Measurements from ENCODE around the gene CALR.

Gene CALR

DNA sequence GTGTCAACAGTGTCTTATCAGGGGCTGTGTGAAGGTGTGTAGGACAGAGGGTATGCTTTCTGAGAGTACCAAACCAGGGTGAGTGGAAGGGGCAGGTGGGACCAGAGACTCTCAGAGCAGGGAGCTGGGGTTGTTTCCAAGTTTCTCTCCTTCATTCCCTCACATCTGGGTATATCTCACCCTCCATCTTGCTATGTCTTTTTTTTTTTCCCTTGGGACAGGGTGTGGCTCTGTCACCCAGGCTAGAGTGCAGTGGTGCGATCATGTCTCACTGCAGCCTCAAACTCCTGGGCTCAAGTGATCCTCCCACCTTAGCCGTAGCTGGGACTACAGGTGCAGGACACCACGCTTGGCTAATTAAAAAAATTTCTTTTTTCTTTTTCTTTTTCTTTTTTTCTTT lies 41.6 kb downstream of the CALR start:
- DNase-seq (ENCODE audit: low spot score), result no peak

DNA sequence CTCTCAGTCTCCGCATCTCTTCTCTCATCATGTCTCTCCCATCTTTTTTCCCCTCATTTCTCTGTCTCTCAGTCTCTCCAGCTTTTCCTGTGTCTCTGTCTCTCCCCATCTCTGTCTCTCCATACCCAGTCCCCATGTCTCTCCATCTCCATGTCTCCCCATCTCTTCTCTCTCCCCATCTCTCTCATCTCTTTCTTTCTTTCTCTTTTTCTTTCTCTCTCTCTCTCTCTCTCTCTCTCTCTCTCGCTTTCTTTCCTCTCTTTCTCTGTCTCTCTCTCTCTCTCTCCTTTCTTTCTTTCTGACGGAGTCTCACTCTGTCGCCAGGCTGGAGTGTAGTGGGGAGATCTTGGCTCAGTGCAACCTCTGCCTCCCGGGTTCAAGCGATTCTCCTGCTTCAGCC lies 44.2 kb downstream of the CALR start:
- DNase-seq (ENCODE audit: low spot score), result no peak

DNA sequence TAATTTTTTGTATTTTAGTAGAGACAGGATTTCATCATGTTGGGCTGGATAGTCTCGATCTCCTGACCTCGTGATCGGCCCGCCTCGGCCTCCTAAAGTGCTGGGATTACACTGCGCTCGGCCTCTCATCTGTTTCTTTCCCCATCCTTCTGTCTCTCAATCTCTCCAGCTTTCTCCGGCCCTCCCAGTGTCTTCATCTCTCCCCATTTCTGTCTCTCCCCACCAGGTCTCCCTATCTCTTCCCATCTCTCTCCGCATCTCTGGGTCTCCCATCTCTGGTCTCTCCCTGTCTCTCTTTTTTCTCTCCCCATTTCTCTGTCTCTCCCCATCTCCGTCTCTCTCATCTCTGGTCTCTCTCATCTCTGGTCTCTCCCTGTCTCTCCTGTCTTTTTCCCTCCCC lies 44.7 kb downstream of the CALR start:
- DNase-seq (ENCODE audit: low spot score), result no peak

DNA sequence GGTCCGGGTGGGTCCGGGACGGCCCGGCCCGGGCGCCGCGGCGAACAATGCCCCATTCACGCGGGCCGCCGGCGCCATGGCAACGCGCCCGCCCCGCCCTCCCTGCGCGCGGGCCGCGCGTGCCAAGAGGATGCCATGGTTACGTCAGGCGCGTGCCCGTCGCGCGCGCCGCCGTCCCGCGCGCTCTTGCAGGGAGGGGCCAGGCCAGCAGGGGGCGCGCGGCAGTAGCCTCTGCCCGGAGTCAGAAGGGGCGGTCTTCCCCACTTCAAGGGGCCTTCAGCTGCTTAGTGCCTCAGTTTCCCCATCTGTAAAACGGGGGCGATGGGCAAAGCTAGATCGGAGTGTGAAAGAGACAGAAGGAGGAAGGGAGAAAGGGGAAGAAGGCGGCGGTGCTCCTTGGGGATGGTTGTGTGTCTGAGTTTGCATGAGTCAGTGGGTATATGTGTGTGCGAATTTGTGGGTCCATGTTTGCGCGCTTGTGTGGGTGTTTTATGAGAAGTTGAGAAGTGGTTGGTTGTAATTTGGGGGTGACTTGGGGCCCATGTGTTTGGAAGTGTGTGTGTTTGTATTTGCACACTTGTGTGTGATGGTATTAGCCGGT lies 45.2 kb downstream of the CALR start:
- peak; percentile 87 for DNase-seq (ENCODE audit: low spot score)

DNA sequence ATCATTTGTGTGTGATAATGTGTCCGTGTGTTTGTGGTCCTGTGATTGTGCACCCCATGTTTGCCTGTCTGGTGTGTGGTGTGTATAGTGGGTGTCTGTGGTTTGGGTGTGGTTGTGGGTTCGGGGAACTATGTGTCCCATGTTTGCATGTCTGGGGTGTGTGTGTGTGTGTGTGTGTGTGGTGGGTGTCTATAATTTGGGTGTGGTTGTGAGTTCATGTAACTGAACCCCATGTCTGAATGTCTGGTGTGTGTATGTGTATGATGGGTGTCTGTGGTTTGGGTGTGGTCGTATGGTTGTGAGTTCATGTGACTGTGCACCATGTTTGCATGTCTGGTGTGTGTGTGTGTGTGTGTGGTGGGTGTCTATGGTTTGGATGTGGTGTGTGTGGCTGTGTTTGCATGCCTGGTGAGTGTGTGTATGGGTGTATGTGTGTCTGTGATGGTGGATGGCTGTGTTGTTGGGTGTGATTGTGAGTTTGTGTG lies 45.8 kb downstream of the CALR start:
- no peak for DNase-seq (ENCODE audit: low spot score)

DNA sequence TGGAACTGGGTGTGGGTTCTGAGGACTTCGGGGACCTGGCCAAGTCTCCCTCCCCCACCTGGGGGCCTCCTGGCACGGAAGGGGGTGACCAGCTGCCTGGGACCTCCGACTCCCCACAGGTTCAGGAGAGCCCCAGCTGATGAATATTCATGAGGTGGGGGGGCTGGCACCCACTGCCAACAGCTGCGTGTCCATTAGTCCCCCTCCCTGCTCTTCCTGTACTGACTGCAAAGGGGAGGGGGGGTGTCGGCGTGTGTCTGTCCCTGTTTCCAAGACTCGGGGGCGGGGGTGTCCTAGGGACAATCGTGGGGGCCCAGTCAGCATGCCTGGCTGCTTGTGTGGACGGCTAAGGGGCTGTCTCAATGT lies 46.3 kb downstream of the CALR start:
- no peak for DNase-seq (ENCODE audit: low spot score)

DNA sequence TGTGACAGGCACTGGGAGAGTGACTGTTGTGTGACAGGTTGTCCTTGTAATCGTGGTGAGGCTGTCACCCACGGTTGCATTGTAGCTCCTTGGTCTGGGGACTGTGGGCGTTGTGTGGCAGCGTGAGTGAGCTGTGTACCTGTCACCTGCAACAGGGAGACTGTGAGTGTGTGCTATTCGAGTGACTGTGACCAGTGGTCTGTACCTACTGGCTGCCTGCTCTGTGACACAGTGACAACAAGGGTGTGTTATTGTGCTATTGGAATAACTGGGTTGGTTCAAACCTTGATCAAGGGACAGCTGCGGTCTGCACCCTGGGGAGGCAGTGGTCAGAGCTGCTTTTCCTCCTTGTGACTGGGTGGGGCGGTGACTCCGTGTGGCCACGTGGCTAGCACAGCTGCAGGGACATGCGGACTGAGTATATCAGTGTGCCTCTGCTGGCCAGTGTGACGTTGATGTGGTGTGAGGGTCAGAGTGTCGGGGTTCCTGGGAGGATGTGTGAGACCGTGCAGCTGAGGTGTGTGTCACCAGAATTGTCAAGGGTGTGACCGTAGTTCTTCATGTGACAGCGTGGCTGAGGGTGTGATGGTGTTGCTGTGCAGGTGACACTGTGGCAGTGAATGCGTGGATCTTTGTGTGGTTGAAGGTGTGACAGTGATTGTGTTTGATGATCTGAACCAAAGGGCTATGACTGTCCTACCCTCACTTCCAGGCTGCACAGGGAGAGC lies 46.8 kb downstream of the CALR start:
- DNase-seq (ENCODE audit: low spot score), result no peak

DNA sequence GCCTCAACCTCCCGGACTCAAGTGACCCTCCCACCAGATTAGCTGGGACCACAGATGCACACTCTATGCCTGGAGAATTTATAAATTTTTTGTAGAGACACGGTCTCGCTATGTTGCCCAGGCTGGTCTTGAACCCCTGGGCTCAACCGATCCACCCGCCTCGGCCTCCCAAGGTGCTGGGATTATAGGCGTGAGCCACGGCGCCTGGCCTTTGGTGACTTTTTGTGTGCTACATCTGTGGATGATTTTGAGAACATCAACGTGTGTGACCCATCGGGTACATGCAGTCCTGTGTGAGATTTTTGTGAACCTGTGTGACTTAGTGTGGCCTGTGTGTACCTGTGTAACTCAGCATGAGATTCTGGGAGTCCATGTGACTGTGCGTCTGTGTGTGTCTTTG lies 48.3 kb downstream of the CALR start:
- no peak for DNase-seq (ENCODE audit: low spot score)

DNA sequence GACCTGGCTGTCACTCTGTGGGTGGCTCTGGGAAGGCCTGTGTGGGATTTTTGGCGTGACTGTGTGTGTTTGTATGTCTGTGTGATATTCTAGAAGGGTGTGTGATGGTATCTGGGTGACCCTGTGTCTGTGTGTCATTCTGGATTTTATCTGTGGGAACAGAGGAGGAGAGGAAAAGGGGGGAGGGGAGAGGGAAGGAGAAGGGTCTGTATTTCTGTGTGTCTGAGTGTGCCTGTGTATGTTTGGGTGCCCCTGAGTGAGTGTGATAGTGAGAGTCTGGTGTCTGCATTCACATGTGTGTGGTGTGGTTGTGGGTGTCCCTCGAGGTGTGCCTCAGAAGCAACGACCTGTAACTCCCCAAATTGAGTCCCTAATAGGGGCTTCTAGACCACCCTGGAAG lies 48.8 kb downstream of the CALR start:
- DNase-seq (ENCODE audit: low spot score), result no peak

DNA sequence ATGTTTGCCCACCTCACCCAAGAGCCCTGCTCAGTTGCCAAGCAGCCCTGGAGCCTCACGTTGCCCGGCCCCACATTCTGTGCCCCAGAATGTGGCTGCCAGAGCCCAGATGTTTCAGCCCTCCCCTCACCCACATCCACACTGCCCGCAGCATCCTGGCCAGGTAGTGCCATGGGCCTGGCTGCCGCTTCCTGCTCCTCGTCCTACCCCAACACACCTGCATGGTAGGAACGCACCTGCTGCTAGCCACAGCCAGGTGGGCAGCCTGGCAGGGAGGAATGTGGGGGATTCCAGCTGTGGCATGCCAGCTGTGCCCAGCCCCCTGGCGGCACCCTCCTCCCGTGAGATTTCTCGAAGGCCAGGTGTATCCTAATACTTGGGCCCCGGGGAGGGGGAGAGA lies 49.4 kb downstream of the CALR start:
- no peak for DNase-seq (ENCODE audit: low spot score)

DNA sequence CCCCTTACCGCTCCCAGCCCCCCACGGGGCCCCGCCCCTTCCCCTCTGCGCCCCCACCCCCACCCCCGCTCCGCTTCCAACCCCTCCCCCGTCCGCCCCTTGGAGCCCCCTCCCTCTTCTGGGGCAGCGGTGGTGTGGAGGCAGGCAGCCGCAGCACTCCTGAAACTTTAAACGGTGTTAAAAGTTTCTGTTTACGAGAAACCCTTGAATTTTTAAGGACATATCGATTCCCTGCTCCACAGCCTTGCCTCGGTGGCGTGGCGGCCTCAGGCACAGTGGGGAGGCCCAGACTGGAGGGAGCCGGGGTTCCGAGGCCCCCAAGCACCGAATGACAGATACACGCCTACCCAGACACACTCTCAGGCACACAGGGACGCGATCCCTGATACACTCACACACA lies 52.0 kb downstream of the CALR start:
- DNase-seq (ENCODE audit: low spot score), result no peak

DNA sequence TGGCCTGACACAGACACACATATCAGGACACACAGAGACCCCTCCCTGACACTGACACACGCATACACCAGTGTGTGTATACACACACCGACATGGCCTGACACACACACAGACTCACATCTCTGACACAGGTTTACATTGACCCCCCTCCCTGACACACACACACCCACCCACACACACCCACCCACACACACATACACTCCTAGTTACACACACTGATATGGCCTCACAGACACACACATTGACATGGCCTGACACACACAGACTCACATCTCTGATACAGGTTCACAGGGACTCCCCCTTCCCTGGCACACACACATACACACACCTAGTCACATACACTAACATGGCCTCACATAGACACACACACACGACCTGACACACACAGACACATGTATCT lies 52.4 kb downstream of the CALR start:
- no peak for DNase-seq (ENCODE audit: low spot score)

DNA sequence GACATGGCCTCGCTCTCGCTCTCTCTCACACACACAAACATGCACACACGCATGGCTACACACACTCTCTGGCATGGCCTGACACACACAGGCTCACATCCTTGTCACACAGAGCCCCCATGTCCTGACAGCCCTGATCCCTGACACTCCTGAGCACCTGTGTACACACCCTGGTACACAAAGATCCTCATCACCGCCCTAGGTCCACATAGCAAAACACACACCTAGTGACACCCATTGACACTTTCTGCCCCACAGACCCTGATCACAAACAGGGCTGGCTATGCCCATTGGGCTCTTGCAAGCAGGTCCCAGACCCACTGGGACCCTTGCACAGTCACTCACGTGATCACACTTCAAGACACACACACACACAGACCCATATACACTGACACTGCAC lies 52.9 kb downstream of the CALR start:
- DNase-seq (ENCODE audit: low spot score), result no peak

DNA sequence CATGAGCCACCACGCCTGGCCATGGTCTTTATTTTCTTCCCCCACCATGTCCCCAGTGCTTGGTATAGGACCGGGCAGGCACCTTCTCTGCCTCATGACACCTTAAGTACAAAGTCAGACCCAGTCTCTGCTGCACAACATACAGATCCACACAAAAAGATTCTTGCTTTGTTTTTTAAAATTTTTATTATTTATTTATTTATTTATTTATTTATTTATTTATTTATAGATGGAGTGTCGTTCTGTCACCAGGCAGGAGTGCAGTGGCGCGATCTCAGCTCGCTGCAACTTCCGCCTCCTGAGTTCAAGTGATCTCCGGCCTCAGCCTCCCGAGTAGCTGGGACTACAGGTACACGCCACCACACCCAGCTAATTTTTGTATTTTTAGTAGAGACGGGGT lies 54.3 kb downstream of the CALR start:
- DNase-seq (ENCODE audit: low spot score), result no peak

DNA sequence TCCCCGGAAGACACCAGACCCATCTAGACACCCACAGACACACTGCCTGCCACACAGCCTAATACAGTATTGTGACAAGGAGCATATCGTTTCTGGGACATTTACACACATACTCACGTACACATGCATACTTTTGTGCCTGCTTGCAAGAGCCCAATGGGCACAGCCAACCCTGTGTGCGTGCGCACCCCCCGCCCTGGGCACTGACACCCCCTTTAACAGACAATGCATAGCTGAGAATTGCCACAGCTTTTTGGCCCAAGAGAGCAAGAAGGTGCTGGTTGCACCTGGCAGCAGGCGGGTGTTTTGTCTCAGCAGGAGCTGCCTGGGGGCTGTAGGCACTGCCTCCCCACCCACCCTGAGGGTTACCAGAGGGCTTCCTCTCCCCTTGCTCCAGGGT lies 55.2 kb downstream of the CALR start:
- no peak for DNase-seq (ENCODE audit: low spot score)
